Stomach (tissue), 4 donors: ENCODE measurements around the gene ANKRD55.

Experiments used
- CTCF ChIP-seq, 7 experiments: fragments of 450-650 bp in 4 of 7; fragments of 200-600 bp in 3 of 7; sonication (generic) in 3 of 7; IDR thresholded peaks; one replicate each; pipeline ENCODE4 v1.5.1; 2016 to 2019; ENCODE audit warnings: antibody characterized with exemption in 7 of 7, control low read depth in 2 of 7, mild to moderate bottlenecking in 1 of 7
- EP300 ChIP-seq: sonication (generic); formaldehyde crosslinking; IDR thresholded peaks from one replicate; pipeline ENCODE4 v1.6.1; 2017; ENCODE audit warnings: antibody characterized with exemption
- POLR2A ChIP-seq, 4 donors: fragments of 450-650 bp; IDR thresholded peaks; one replicate each; pipeline ENCODE4 v1.6.1; 2016; ENCODE audit warnings: antibody characterized with exemption in 4 of 4, control low read depth in 2 of 4, mild to moderate bottlenecking in 1 of 4, moderate library complexity in 1 of 4

GRCh38 chr5:56229111-56229510, 4.0 kb downstream of the ANKRD55 start:
- TF ChIP-seq CTCF (IDR thresholded peaks at IDR 0.05) (no peak), EP300 (no peak), POLR2A (IDR thresholded peaks at IDR 0.05) (no peak)
